Parathyroid adenoma (tissue), 2 donors: ENCODE measurements around the gene RFXANK.

ENCODE experiments used
- H2AFZ ChIP-seq: fragments of 300-600 bp; sonication (generic); one replicate; pipeline ENCODE4 v1.7.0; 2017; ENCODE audit warnings: antibody characterized with exemption, mild to moderate bottlenecking
- H3K27ac ChIP-seq: fragments of 300-600 bp; sonication (generic); one replicate; pipeline ENCODE4 v1.7.0; 2017
- H3K27me3 ChIP-seq: fragments of 300-600 bp; sonication (generic); one replicate; pipeline ENCODE4 v1.7.0; 2017; ENCODE audit warnings: low read length; ENCODE audit not compliant: control insufficient read depth, insufficient read depth
- H3K36me3 ChIP-seq: fragments of 300-600 bp; sonication (generic); one replicate; pipeline ENCODE4 v1.7.0; 2017; ENCODE audit warnings: low read length; ENCODE audit not compliant: control insufficient read depth, insufficient read depth
- H3K4me1 ChIP-seq: fragments of 300-600 bp; sonication (generic); one replicate; pipeline ENCODE4 v1.7.0; 2017; ENCODE audit warnings: control low read depth
- H3K4me2 ChIP-seq: fragments of 300-600 bp; sonication (generic); one replicate; pipeline ENCODE4 v1.7.0; 2017; ENCODE audit warnings: low read length
- H3K4me3 ChIP-seq: fragments of 300-600 bp; sonication (generic); one replicate; pipeline ENCODE4 v1.7.0; 2017; ENCODE audit warnings: low read depth, low read length
- H3K79me2 ChIP-seq: fragments of 300-600 bp; sonication (generic); one replicate; pipeline ENCODE4 v1.7.0; 2017; ENCODE audit warnings: control low read depth
- H3K9ac ChIP-seq: fragments of 300-600 bp; sonication (generic); one replicate; pipeline ENCODE4 v1.7.0; 2017; ENCODE audit warnings: mild to moderate bottlenecking
- H3K9me3 ChIP-seq: fragments of 300-600 bp; sonication (generic); one replicate; pipeline ENCODE4 v1.7.0; 2017; ENCODE audit warnings: low read length; ENCODE audit not compliant: control insufficient read depth
- TF ChIP-seq, protein P1 (sequence below): fragments of 300-600 bp; sonication (generic); IDR thresholded peaks from one replicate; pipeline ENCODE4 v1.7.0; 2017; ENCODE audit warnings: antibody characterized with exemption, mild to moderate bottlenecking
- donor health status: primary hyperparathyroidism.

The RFXANK gene

DNA sequence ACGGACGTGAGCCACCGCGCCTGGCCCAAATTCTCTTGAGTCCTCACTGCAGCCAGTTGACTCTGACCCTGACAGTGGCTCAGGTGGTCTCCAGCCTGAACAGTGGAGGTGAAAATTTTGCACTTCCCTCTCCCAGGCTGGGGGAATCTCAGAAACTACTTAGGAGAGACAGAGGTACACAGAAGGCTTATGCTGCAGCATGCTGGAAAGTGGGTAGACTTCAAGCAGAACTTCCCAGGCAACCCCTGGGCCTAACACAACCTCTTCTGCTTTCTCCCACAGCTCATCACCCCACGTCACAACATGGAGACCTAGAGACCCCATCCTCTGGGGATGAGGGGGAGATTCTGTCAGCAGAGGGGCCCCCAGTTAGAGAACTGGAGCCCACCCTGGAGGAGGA lies 34.1 kb downstream of the RFXANK start:
- Histone ChIP-seq H3K4me1 (peaks cover 6% of the 10 kb centered on the region), H3K27me3 (no peaks in the 10 kb centered on the region)

DNA sequence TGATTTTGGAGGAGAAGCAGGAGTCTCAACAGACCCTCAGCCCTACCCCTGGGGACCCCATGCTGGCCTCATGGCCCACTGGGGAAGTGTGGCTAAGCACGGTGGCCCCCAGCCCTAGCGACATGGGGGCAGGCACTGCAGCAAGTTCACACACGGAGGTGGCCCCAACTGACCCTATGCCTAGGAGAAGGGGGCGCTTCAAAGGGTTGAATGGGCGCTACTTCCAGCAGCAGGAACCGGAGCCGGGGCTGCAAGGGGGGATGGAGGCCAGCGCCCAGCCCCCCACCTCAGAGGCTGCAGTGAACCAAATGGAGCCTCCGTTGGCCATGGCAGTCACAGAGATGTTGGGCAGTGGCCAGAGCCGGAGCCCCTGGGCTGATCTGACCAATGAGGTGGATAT lies 34.6 kb downstream of the RFXANK start:
- Histone ChIP-seq H3K27me3 (no peaks in the 10 kb centered on the region), H3K36me3 (no peaks in the 10 kb centered on the region), H3K9ac (no peak overlapping the region), H2AFZ (no peak overlapping the region), H3K9me3 (no peaks in the 10 kb centered on the region), H3K4me1 (peaks cover 6% of the 10 kb centered on the region), H3K79me2 (no peaks in the 10 kb centered on the region), H3K4me2 (no peak overlapping the region), H3K4me3 (no peak overlapping the region), H3K27ac (no peak overlapping the region)
- TF ChIP-seq, protein P1, sequence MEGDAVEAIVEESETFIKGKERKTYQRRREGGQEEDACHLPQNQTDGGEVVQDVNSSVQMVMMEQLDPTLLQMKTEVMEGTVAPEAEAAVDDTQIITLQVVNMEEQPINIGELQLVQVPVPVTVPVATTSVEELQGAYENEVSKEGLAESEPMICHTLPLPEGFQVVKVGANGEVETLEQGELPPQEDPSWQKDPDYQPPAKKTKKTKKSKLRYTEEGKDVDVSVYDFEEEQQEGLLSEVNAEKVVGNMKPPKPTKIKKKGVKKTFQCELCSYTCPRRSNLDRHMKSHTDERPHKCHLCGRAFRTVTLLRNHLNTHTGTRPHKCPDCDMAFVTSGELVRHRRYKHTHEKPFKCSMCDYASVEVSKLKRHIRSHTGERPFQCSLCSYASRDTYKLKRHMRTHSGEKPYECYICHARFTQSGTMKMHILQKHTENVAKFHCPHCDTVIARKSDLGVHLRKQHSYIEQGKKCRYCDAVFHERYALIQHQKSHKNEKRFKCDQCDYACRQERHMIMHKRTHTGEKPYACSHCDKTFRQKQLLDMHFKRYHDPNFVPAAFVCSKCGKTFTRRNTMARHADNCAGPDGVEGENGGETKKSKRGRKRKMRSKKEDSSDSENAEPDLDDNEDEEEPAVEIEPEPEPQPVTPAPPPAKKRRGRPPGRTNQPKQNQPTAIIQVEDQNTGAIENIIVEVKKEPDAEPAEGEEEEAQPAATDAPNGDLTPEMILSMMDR: no peak

More for the DNA sequence above, 34.1 kb downstream of the RFXANK start:
- TF ChIP-seq, protein P1: no peak
- Histone ChIP-seq H2AFZ (no peak overlapping the region), H3K27ac (no peak overlapping the region), H3K4me3 (no peak overlapping the region), H3K4me2 (no peak overlapping the region), H3K79me2 (no peaks in the 10 kb centered on the region), H3K9ac (no peak overlapping the region), H3K9me3 (no peaks in the 10 kb centered on the region), H3K36me3 (no peaks in the 10 kb centered on the region)

GRCh38 chr19:19227217-19227616 lies 35.2 kb downstream of the RFXANK start:
- TF ChIP-seq, protein P1: no peak
- Histone ChIP-seq H3K27me3 (no peaks in the 10 kb centered on the region), H3K27ac (no peak overlapping the region)

DNA sequence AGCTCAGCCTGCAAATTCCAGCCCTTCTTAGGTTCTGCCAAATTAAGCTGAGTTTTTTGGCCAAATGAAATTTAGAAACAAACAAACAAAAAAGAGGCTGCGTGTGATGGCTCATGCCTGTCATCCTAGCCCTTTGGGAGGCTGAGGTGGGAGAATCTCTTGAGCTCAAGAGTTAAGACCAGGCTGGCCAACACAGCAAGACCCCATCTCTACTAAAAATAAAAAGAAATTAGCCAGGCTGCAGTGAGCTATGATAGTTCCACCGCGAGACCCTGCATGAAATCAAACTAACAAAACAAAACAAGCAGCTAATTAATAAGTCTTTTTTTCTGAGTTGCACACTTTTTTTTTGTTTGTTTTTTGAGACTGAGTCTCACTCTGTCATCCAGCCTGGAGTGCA lies 37.6 kb downstream of the RFXANK start:
- no peaks in the 10 kb centered on the region for H3K36me3 ChIP-seq
- H2AFZ ChIP-seq: no peak overlapping the region
- no peaks in the 10 kb centered on the region for H3K27me3 ChIP-seq
- no peak overlapping the region for H3K9ac ChIP-seq
- no peak overlapping the region for H3K4me2 ChIP-seq
- no peaks in the 10 kb centered on the region for H3K9me3 ChIP-seq
- H3K27ac ChIP-seq: no peak overlapping the region
- H3K79me2 ChIP-seq: no peaks in the 10 kb centered on the region
- TF ChIP-seq, protein P1: no peak
- no peak overlapping the region for H3K4me3 ChIP-seq
- H3K4me1 ChIP-seq: peaks cover 6% of the 10 kb centered on the region

More at GRCh38 chr19:19227217-19227616, 35.2 kb downstream of the RFXANK start:
- Histone ChIP-seq H3K4me2 (no peak overlapping the region), H3K4me3 (no peak overlapping the region), H3K36me3 (no peaks in the 10 kb centered on the region), H3K79me2 (no peaks in the 10 kb centered on the region), H3K9me3 (no peaks in the 10 kb centered on the region), H3K9ac (no peak overlapping the region), H3K4me1 (peaks cover 6% of the 10 kb centered on the region), H2AFZ (no peak overlapping the region)

GRCh38 chr19:19230999-19231398 lies 38.9 kb downstream of the RFXANK start:
- Histone ChIP-seq H3K4me3 (no peak overlapping the region), H3K79me2 (no peaks in the 10 kb centered on the region), H3K9ac (no peak overlapping the region), H2AFZ (no peak overlapping the region), H3K27me3 (no peaks in the 10 kb centered on the region), H3K9me3 (no peaks in the 10 kb centered on the region), H3K36me3 (no peaks in the 10 kb centered on the region), H3K27ac (no peak overlapping the region), H3K4me1 (peaks cover 6% of the 10 kb centered on the region), H3K4me2 (no peak overlapping the region)
- TF ChIP-seq, protein P1: no peak
